ENCODE results near the gene ASPSCR1. TPM values are rescaled to one million over a fixed set of nuclear protein-coding genes. Genes with fewer than 3 reads are reported as not detected.
A peak's percentile ranks its signal among the peaks of the same experiment; 100 is the strongest.

Gene ASPSCR1
- polyA plus RNA-seq, 1 experiment: 15.4 TPM

DNA sequence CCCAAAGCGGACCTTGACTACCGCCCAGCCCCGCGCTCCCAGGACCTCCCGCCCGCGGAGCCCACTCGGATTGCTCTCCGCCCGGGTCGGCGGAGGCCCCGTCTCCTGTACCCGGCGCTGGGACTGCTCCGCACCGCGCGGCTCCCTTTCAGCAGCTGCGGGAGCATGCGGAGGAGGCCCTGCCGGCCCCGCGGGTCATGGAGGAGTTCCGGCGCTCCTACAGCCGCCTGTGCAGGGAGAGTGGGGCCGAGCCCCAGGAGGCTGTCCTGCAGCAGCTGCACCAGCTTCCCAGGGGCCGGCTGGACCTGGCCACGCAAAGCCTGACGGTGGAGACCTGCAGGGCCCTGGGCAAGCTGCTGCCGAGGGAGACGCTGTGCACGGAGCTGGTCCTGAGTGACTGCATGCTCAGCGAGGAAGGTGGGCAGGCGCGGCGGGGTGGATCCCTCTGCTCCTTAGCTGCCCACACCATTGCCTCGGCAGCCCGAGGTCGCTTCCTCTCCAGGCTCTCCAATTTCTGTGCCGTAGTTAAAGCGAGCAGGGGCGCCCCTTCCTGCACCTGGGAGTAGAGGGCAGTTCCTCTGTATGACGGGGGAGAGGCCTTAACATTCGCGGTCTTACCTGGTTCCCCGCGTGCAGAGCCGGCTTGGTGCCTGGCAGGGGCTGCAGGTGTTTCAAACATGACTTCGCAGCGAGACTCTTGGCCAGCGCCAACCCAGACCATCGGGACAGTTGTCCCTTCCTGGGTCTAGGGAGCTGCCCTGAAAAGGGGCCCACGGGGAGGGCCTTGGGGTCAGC, 46.2 kb downstream of the ASPSCR1 start:
- TF ChIP-seq, protein P1, sequence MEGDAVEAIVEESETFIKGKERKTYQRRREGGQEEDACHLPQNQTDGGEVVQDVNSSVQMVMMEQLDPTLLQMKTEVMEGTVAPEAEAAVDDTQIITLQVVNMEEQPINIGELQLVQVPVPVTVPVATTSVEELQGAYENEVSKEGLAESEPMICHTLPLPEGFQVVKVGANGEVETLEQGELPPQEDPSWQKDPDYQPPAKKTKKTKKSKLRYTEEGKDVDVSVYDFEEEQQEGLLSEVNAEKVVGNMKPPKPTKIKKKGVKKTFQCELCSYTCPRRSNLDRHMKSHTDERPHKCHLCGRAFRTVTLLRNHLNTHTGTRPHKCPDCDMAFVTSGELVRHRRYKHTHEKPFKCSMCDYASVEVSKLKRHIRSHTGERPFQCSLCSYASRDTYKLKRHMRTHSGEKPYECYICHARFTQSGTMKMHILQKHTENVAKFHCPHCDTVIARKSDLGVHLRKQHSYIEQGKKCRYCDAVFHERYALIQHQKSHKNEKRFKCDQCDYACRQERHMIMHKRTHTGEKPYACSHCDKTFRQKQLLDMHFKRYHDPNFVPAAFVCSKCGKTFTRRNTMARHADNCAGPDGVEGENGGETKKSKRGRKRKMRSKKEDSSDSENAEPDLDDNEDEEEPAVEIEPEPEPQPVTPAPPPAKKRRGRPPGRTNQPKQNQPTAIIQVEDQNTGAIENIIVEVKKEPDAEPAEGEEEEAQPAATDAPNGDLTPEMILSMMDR (IDR thresholded peaks at IDR 0.05; ENCODE audit: insufficient read depth, low read depth, low read length): no peak
- DNase-seq (ENCODE audit: low read depth): no peak
- no peaks in the 10 kb centered on the region for H3K27me3 ChIP-seq (ENCODE audit: control insufficient read depth, insufficient read depth, low read length)
- CTCF ChIA-PET: interaction anchor here (0.6 to 11.6 kb wide), 9 partner anchors 14 to 1081 kb away, joined by 3 to 218 read pairs (median 7); partner anchors contain the start of genes DCXR, MYADML2 and NOTUM
- peak overlapping the region; percentile 75 for H3K4me3 ChIP-seq (ENCODE audit: low read depth, low read length)
- POLR2A ChIA-PET: interaction anchor here (0.7 to 1.4 kb wide), 3 partner anchors 14 to 70 kb away, joined by 4 to 19 read pairs (median 5); partner anchors contain the start of gene DCXR
- H3K36me3 ChIP-seq (ENCODE audit: control insufficient read depth, insufficient read depth, low read length): peaks cover 10% of the 10 kb centered on the region

- ChIA-PET POLR2A (no interaction called here), CTCF (interaction anchor here (0.6 to 11.6 kb wide), 3 partner anchors 65 to 177 kb away, joined by 3 to 218 read pairs (median 3); partner anchors contain the start of gene NOTUM)
- TF ChIP-seq, protein P1 (IDR thresholded peaks at IDR 0.05; ENCODE audit: insufficient read depth, low read depth, low read length): no peak
- no peak overlapping the region for H3K4me3 ChIP-seq (ENCODE audit: low read depth, low read length)
- peaks cover 4% of the 10 kb centered on the region for H3K36me3 ChIP-seq (ENCODE audit: control insufficient read depth, insufficient read depth, low read length)
- no peaks in the 10 kb centered on the region for H3K27me3 ChIP-seq (ENCODE audit: control insufficient read depth, insufficient read depth, low read length)
- DNase-seq (ENCODE audit: low read depth): no peak
Measured at GRCh38 chr17:82024859-82025258, 47.4 kb downstream of the ASPSCR1 start.

- TF ChIP-seq, protein P1 (IDR thresholded peaks at IDR 0.05; ENCODE audit: insufficient read depth, low read depth, low read length): no peak
- Histone ChIP-seq H3K4me3 (ENCODE audit: low read depth, low read length) (no peak overlapping the region), H3K27me3 (ENCODE audit: control insufficient read depth, insufficient read depth, low read length) (no peaks in the 10 kb centered on the region), H3K36me3 (ENCODE audit: control insufficient read depth, insufficient read depth, low read length) (peaks cover 4% of the 10 kb centered on the region)
- CTCF ChIA-PET: interaction anchor here (0.6 to 11.6 kb wide), 4 partner anchors 12 to 176 kb away, joined by 3 to 218 read pairs (median 3); partner anchors contain the start of genes DCXR and NOTUM
- POLR2A ChIA-PET: no interaction called here
- DNase-seq (ENCODE audit: low read depth): no peak
Measured at GRCh38 chr17:82025401-82026107, 48.1 kb downstream of the ASPSCR1 start.

DNA sequence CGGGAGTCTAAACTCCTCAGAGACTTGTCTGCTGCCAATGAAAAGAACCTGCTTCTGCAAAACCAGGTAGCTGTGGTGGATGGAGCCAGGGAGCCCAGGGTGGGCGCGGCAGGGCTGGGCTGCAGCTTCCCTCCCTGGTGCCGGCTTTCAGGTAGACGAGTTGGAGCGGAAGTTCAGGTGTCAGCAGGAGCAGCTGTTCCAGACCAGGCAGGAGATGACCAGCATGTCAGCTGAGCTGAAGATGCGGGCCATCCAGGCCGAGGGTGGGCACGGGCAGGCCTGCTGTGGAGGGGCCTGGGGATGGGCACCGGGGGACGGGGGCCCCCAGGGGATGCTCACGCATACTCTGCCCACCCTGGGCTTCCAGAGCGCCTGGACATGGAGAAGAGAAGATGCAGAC, 50.8 kb downstream of the ASPSCR1 start:
- ChIA-PET POLR2A (no interaction called here), CTCF (interaction anchor here (2.2 to 4.8 kb wide), 3 partner anchors 10 to 127 kb away, joined by 7 to 101 read pairs (median 44); partner anchors contain the start of genes DCXR and NOTUM)

More for the DNA sequence above, 50.8 kb downstream of the ASPSCR1 start:
- DNase-seq (ENCODE audit: low read depth): no peak
- Histone ChIP-seq H3K36me3 (ENCODE audit: control insufficient read depth, insufficient read depth, low read length) (peaks cover 4% of the 10 kb centered on the region), H3K27me3 (ENCODE audit: control insufficient read depth, insufficient read depth, low read length) (no peaks in the 10 kb centered on the region), H3K4me3 (ENCODE audit: low read depth, low read length) (no peak overlapping the region)
- TF ChIP-seq, protein P1 (IDR thresholded peaks at IDR 0.05; ENCODE audit: insufficient read depth, low read depth, low read length): no peak
